AG09309 (cell line): ENCODE data around the gene ALLC.

Source experiments
- DNase-seq: peaks from one replicate; pipeline ENCODE4 v3.0.0-alpha.2; 2010; ENCODE audit warnings: low read depth
- H3K4me3 ChIP-seq: 2 replicates; pipeline ENCODE4 v1.5.1; 2011; ENCODE audit warnings: mild to moderate bottlenecking, low read depth, low read length, moderate library complexity; ENCODE audit not compliant: control insufficient read depth
- CTCF ChIP-seq: IDR thresholded peaks from 2 replicates; pipeline ENCODE4 v1.5.1; 2011; ENCODE audit warnings: mild to moderate bottlenecking, low read depth, low read length, inconsistent platforms; ENCODE audit not compliant: insufficient read depth, control insufficient read depth; ENCODE audit errors: missing control alignments

The ALLC gene

GRCh38 chr2:3725002-3725401, 67.0 kb downstream of the ALLC start:
- DNase-seq: no peak
- H3K4me3 ChIP-seq: no peak overlapping the region
- TF ChIP-seq CTCF: no peak

GRCh38 chr2:3725458-3726250, 67.7 kb downstream of the ALLC start:
- no peak overlapping the region for H3K4me3 ChIP-seq
- no peak for DNase-seq
- TF ChIP-seq CTCF: no peak

- H3K4me3 ChIP-seq: no peak overlapping the region
- no peak for TF ChIP-seq CTCF
- no peak for DNase-seq
Measured at GRCh38 chr2:3726511-3726910, 68.5 kb downstream of the ALLC start.

GRCh38 chr2:3727397-3728045, 69.5 kb downstream of the ALLC start:
- H3K4me3 ChIP-seq: no peak overlapping the region
- no peak for TF ChIP-seq CTCF
- DNase-seq: no peak

- TF ChIP-seq CTCF: peak; percentile 50
- H3K4me3 ChIP-seq: no peak overlapping the region
- DNase-seq: peak; percentile 4
Measured at GRCh38 chr2:3728104-3729054, 70.4 kb downstream of the ALLC start.

GRCh38 chr2:3729055-3729448, 71.1 kb downstream of the ALLC start:
- no peak overlapping the region for H3K4me3 ChIP-seq
- no peak for DNase-seq
- no peak for TF ChIP-seq CTCF
